ENCODE results near the gene SLC25A45.

Gene SLC25A45

DNA sequence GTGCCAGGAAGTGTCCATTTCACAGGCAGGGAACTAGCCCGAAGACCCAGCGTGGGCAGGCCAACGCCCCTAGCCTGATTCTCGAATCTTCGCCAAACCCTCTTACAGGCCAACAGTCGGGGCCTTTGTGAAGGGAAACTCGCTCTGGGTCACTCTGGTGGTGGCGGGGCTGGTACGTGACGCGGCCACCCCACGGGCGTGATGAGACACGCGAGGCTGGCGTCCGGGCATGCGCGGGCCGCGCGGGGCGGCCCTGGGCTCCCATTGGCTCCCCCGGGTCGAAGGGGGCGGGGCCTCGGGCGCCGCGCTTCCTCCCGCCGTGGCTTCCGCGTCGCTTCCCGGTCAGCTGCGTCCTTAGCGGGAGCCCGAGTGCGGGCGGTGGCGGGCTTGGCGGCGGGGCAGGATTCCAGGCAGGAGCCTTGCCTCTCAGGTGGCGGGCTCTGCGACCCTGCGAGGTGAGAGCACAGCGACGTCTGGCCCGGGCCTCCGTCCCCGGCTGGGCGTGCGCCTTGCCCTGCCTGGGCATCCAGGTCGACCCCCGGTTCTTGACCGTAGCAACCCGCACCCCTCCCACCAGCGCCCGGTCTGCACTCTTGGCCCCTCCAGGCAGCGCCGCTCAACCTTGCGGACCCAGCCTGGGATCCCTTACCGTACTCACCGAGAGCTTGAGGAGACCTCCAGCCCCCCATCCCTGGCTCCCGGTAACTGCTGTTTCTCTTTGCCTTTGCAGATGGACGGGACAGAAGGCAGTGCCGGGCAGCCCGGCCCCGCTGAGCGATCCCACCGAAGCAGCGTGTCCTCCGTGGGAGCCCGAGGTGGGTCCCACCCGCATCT is 4.1 kb upstream of the SLC25A45 start, which contains the start of gene FRMD8:
Gene FRMD8, plus strand, starts transcription at position 331 of the 834 bp plus-strand sequence. Its CDS starts 400 bp downstream, at position 731.
- POLR2A ChIA-PET, result interaction anchor here (0.6 to 5.6 kb wide), 5 partner anchors 12 to 122 kb away, joined by 3 to 66 read pairs (median 4); partner anchors contain the start of genes MALAT1 and NEAT1
- H3K4me3 ChIP-seq (ENCODE audit: low read depth, low read length), result peak within 1 kb of the TSS; percentile 86
- CTCF ChIA-PET, result interaction anchor here (0.7 to 6.1 kb wide), 7 partner anchors 8 to 131 kb away, joined by 3 to 90 read pairs (median 3); no protein-coding TSS in a partner anchor
- DNase-seq (ENCODE audit: low read depth, low spot score), result no peak
- TF ChIP-seq, protein P1, sequence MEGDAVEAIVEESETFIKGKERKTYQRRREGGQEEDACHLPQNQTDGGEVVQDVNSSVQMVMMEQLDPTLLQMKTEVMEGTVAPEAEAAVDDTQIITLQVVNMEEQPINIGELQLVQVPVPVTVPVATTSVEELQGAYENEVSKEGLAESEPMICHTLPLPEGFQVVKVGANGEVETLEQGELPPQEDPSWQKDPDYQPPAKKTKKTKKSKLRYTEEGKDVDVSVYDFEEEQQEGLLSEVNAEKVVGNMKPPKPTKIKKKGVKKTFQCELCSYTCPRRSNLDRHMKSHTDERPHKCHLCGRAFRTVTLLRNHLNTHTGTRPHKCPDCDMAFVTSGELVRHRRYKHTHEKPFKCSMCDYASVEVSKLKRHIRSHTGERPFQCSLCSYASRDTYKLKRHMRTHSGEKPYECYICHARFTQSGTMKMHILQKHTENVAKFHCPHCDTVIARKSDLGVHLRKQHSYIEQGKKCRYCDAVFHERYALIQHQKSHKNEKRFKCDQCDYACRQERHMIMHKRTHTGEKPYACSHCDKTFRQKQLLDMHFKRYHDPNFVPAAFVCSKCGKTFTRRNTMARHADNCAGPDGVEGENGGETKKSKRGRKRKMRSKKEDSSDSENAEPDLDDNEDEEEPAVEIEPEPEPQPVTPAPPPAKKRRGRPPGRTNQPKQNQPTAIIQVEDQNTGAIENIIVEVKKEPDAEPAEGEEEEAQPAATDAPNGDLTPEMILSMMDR (IDR thresholded peaks at IDR 0.05; ENCODE audit: insufficient read depth, low read length, missing control alignments), result no peak

DNA sequence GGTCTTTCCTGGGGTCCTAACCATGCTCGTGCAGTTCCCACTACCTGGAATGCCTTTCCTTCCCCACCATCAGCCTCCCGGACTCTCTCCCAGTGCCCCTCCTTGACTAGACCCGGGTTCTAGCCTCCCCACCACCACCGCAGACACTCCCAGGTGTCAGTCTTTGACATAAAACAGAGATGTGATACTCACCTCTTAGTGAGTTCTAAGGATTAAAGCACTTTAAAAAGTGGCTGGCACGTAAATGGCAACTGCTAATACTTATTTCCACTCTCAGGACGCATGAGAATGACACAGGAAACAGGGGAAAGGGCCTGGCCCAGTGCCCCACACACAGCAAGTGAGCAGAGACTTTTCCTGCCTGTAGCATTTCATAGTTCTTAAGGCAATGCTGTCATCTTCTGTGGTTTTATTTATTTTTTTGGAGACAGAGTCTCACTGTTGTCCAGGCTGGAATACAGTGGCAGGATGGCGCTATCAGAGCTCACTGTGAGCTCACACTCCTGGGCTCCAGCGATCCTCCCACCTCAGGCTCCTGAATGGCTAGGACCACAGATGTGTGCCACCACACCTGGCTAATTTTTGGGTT is 1.9 kb upstream of the SLC25A45 start:
- H3K4me3 ChIP-seq (ENCODE audit: low read depth, low read length), result no peak overlapping the region
- DNase-seq (ENCODE audit: low read depth, low spot score), result no peak
- TF ChIP-seq, protein P1 (IDR thresholded peaks at IDR 0.05; ENCODE audit: insufficient read depth, low read length, missing control alignments), result no peak
- CTCF ChIA-PET, result interaction anchor here (1.3 to 6.6 kb wide), 4 partner anchors 15 to 55 kb away, joined by 3 to 37 read pairs (median 4); no protein-coding TSS in a partner anchor
- POLR2A ChIA-PET, result interaction anchor here (1.1 to 4.1 kb wide), 2 partner anchors 38 to 117 kb away, joined by 4 to 41 read pairs; partner anchors contain the start of gene NEAT1

DNA sequence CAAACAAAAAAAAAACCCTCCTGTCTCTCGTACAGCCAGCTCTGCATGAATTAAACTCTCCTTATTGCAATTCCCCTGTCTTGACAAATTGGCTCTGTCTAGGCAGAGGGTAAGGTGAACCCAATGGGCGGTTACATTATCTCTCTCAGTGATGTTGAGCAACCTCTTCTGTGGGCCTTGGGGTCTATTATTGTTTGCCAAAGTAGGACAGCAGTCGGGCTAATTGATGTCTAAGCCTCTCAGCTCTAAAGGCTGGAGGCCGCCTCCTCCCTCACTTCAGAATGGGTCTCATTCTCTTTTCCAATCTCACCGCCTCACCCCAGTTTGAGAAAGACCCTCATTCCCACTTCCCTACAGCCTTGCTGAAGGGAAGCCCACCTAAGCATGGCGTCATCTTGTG is 1.3 kb upstream of the SLC25A45 start:
- TF ChIP-seq, protein P1 (IDR thresholded peaks at IDR 0.05; ENCODE audit: insufficient read depth, low read length, missing control alignments), result no peak
- no peak for DNase-seq (ENCODE audit: low read depth, low spot score)
- POLR2A ChIA-PET, result interaction anchor here (1.3 to 4.1 kb wide), 2 partner anchors 39 to 124 kb away, joined by 3 to 41 read pairs; partner anchors contain the start of gene NEAT1
- CTCF ChIA-PET, result interaction anchor here (1.4 to 6.6 kb wide), 5 partner anchors 15 to 127 kb away, joined by 3 to 43 read pairs (median 6); no protein-coding TSS in a partner anchor
- no peak overlapping the region for H3K4me3 ChIP-seq (ENCODE audit: low read depth, low read length)

DNA sequence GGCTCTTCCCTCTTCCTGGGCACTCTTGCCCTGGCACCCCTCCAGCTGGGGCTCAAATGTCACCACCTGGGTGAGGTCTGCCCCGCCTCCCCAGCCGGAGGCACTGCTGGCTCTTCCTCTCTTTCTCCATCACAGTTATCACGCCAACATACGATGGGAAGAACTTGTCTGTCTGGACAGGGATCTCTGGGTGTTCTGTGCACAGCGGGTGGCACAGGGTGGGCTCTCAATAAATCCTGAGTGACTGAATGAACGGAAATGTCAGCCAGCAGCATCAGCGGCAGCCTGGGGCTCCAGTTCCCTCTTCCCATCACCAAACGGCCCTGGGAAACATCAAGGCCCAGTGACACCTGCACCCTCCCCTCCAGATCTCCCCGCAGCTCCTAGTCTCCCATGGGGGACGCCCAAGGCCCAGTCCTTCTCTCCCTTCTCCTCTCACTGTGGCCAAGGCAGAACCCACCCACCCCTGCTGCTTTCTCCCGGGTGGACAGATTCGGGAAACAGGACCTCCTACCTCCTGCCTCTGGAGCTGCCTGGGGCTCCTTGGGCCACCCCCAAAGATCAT is 440 bp upstream of the SLC25A45 start:
- DNase-seq (ENCODE audit: low read depth, low spot score), result no peak
- POLR2A ChIA-PET, result interaction anchor here (1.0 to 4.1 kb wide), 6 partner anchors 10 to 125 kb away, joined by 3 to 41 read pairs (median 4); partner anchors contain the start of gene NEAT1
- TF ChIP-seq, protein P1 (IDR thresholded peaks at IDR 0.05; ENCODE audit: insufficient read depth, low read length, missing control alignments), result no peak
- peak overlapping the region; percentile 53 for H3K4me3 ChIP-seq (ENCODE audit: low read depth, low read length)
- CTCF ChIA-PET, result interaction anchor here (1.1 to 6.6 kb wide), 5 partner anchors 14 to 128 kb away, joined by 3 to 43 read pairs (median 6); no protein-coding TSS in a partner anchor

DNA sequence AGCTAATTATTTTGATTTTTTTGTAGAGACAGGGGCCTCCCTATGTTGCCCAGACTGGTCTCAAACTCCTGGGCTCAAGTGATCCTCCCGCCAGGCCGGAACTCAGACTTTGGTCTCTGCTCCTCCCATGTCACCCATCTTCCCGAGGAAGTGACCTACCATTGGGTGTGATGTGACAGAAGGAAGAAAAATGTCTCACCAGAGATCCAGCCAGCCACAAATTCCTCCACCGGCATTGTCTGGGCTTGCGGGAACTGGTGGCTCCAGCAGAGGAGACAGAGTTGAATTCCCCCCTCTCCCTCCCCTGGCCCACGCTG is 772 bp downstream of the SLC25A45 start:
- TF ChIP-seq, protein P1 (IDR thresholded peaks at IDR 0.05; ENCODE audit: insufficient read depth, low read length, missing control alignments), result no peak
- CTCF ChIA-PET, result interaction anchor here (1.0 to 6.6 kb wide), 7 partner anchors 9 to 129 kb away, joined by 3 to 43 read pairs (median 7); no protein-coding TSS in a partner anchor
- H3K4me3 ChIP-seq (ENCODE audit: low read depth, low read length), result peak overlapping the region; percentile 53
- no peak for DNase-seq (ENCODE audit: low read depth, low spot score)
- POLR2A ChIA-PET, result interaction anchor here (0.6 to 4.1 kb wide), 7 partner anchors 11 to 126 kb away, joined by 3 to 41 read pairs (median 5); partner anchors contain the start of gene NEAT1
